Stimulated activated CD4-positive, alpha-beta T cell treated with anti-CD3 and anti-CD28 coated beads, Interleukin-1b, Interleukin-23, amount 100 ng/mL, for 24 hours (primary cell): Measurements from ENCODE around the gene SLC12A7.
A peak's percentile ranks its signal among the peaks of the same experiment; 100 is the strongest.
"Not testable (repeated sequence)": the region's sequence is repeated elsewhere in the genome, so short reads cannot be mapped to it uniquely, and the experiment has no call there.

Experiments used
- DNase-seq, 4 experiments: peaks; one replicate each; pipeline ENCODE4 v3.0.0-alpha.2; 2020; ENCODE audit warnings: low read depth in 4 of 4, low spot score in 1 of 4

The SLC12A7 gene

GRCh38 chr5:1026700-1027621 is 84.9 kb downstream of the SLC12A7 start:
- DNase-seq: no peak

- not testable (repeated sequence) for DNase-seq
Observed at GRCh38 chr5:1021969-1022336, 89.9 kb downstream of the SLC12A7 start.

GRCh38 chr5:1021136-1021968 is 90.5 kb downstream of the SLC12A7 start:
- DNase-seq: no peak

GRCh38 chr5:1020452-1020961 is 91.4 kb downstream of the SLC12A7 start:
- DNase-seq: no peak

- DNase-seq: no peak
Observed at GRCh38 chr5:1019001-1019905, 92.6 kb downstream of the SLC12A7 start.

GRCh38 chr5:1018596-1018995 is 93.3 kb downstream of the SLC12A7 start:
- no peak for DNase-seq

- DNase-seq: no peak
Observed at GRCh38 chr5:1017691-1018455, 94.0 kb downstream of the SLC12A7 start.

GRCh38 chr5:1017056-1017455 is 94.8 kb downstream of the SLC12A7 start:
- no peak for DNase-seq

GRCh38 chr5:1016476-1016875 is 95.4 kb downstream of the SLC12A7 start:
- no peak for DNase-seq

- DNase-seq: no peak
Observed at GRCh38 chr5:1016036-1016435, 95.8 kb downstream of the SLC12A7 start.

GRCh38 chr5:1015507-1015906 is 96.4 kb downstream of the SLC12A7 start:
- DNase-seq: no peak

GRCh38 chr5:1014781-1015221 is 97.1 kb downstream of the SLC12A7 start:
- DNase-seq: no peak

- no peak for DNase-seq
Observed at GRCh38 chr5:1014346-1014745, 97.5 kb downstream of the SLC12A7 start.

- DNase-seq: no peak
Observed at GRCh38 chr5:1013948-1014301, 97.9 kb downstream of the SLC12A7 start.

- no peak for DNase-seq
Observed at GRCh38 chr5:1013238-1013947, 98.5 kb downstream of the SLC12A7 start.

- no peak for DNase-seq
Observed at GRCh38 chr5:1012900-1013237, 99.0 kb downstream of the SLC12A7 start.

- no peak for DNase-seq
Observed at GRCh38 chr5:1012313-1012841, 99.5 kb downstream of the SLC12A7 start.

- no peak for DNase-seq
Observed at GRCh38 chr5:1011741-1012312, 100.0 kb downstream of the SLC12A7 start.

GRCh38 chr5:1011226-1011631 is 100.6 kb downstream of the SLC12A7 start:
- peak in 2 of 4 experiments; percentile 13 to 23 for DNase-seq
